HepG2 (cell line): ENCODE results near the gene GZF1. TPM values are rescaled to one million over a fixed set of nuclear protein-coding genes. Genes with fewer than 3 reads are reported as not detected.

Experiments
- AFF4 ChIP-seq: sonication (generic); formaldehyde crosslinking; IDR thresholded peaks from 2 replicates; pipeline ENCODE4 v1.4.0; 2020; ENCODE audit warnings: missing genetic modification reagents
- GFI1 ChIP-seq: sonication (generic); formaldehyde crosslinking; IDR thresholded peaks from 2 replicates; pipeline ENCODE4 v1.5.0; 2020; ENCODE audit warnings: missing genetic modification reagents, mild to moderate bottlenecking, borderline replicate concordance
- HOXA9 ChIP-seq: sonication (generic); formaldehyde crosslinking; IDR thresholded peaks from 2 replicates; pipeline ENCODE4 v1.8.1; 2022; ENCODE audit warnings: missing genetic modification reagents, mild to moderate bottlenecking, moderate library complexity, borderline replicate concordance
- KLF16 ChIP-seq, 2 experiments: sonication (generic) in 1 of 2; formaldehyde crosslinking in 1 of 2; IDR thresholded peaks; 2 replicates each; pipeline versions ENCODE4 v1.6.1 to v1.8.0; 2016 to 2023; ENCODE audit warnings: missing genetic modification reagents in 2 of 2, missing compliant biosample characterization in 1 of 2
- KLF9 ChIP-seq: IDR thresholded peaks from 2 replicates; pipeline ENCODE4 v1.6.1; 2016; ENCODE audit warnings: low read depth
- SALL1 ChIP-seq: sonication (generic); formaldehyde crosslinking; IDR thresholded peaks from 2 replicates; pipeline ENCODE4 v1.8.0; 2022; ENCODE audit warnings: mild to moderate bottlenecking, missing genetic modification reagents
- SIX4 ChIP-seq: sonication (generic); formaldehyde crosslinking; IDR thresholded peaks from 2 replicates; pipeline ENCODE4 v1.4.0; 2020; ENCODE audit warnings: missing genetic modification reagents
- TAF15 ChIP-seq: fragments of 200-400 bp; formaldehyde crosslinking; IDR thresholded peaks from one replicate; pipeline ENCODE4 v1.6.1; 2018; ENCODE audit warnings: mild to moderate bottlenecking, low read depth, low read length; ENCODE audit not compliant: poor library complexity, severe bottlenecking
- TOE1 ChIP-seq: sonication (generic); formaldehyde crosslinking; IDR thresholded peaks from 2 replicates; pipeline ENCODE4 v1.4.0; 2020; ENCODE audit warnings: mild to moderate bottlenecking, missing genetic modification reagents
- ZNF143 ChIP-seq: sonication (generic); formaldehyde crosslinking; IDR thresholded peaks from 2 replicates; pipeline ENCODE4 v1.4.0; 2020; ENCODE audit warnings: missing genetic modification reagents
- ZNF18 ChIP-seq: sonication (generic); formaldehyde crosslinking; IDR thresholded peaks from 2 replicates; pipeline ENCODE4 v1.8.0; 2022; ENCODE audit warnings: mild to moderate bottlenecking, missing genetic modification reagents; ENCODE audit not compliant: insufficient replicate concordance
- ZNF256 ChIP-seq: sonication (generic); formaldehyde crosslinking; conservative IDR thresholded peaks from 2 replicates; pipeline ENCODE4 v1.4.0; 2020; ENCODE audit warnings: missing genetic modification reagents
- ZNF331 ChIP-seq: sonication (generic); formaldehyde crosslinking; IDR thresholded peaks from 2 replicates; pipeline ENCODE4 v1.4.0; 2020; ENCODE audit warnings: missing genetic modification reagents
- ZNF431 ChIP-seq: sonication (generic); formaldehyde crosslinking; IDR thresholded peaks from 2 replicates; pipeline ENCODE4 v1.9.0; 2022; ENCODE audit warnings: missing genetic modification reagents, low read depth, mild to moderate bottlenecking, borderline replicate concordance
- ZNF549 ChIP-seq: sonication (generic); formaldehyde crosslinking; IDR thresholded peaks from 2 replicates; pipeline ENCODE4 v1.5.0; 2020; ENCODE audit warnings: missing genetic modification reagents
- ZSCAN9 ChIP-seq: IDR thresholded peaks from 2 replicates; pipeline ENCODE4 v1.6.1; 2016; ENCODE audit warnings: borderline replicate concordance
- polyA plus RNA-seq, 8 experiments: library from polyadenylated mRNA; depleted of rRNA in 3 of 8; stranded (reverse) in 7 of 8; unstranded in 1 of 8; fragments of >200 nt; fragmentation: Illumina TruSeq in 4 of 8; extraction: Trizol in 4 of 8; gene quantifications; 2 replicates each; pipeline versions ENCODE4 v1.2.1 to v1.2.3, GENCODE V29; 2011 to 2016; ENCODE audit warnings: low read depth in 4 of 8, missing spikeins in 1 of 8, mixed read lengths in 1 of 8; ENCODE audit not compliant: insufficient read depth in 1 of 8
- total RNA-seq, 5 experiments: library from RNA; depleted of rRNA; stranded (reverse); fragments of >200 nt; fragmentation: Illumina TruSeq; extraction: Trizol; gene quantifications; 2 replicates each; pipeline ENCODE4 v1.2.3, GENCODE V29; 2016; ENCODE audit warnings: low read depth in 1 of 5
- TF ChIP-seq, protein P1 (sequence below): IDR thresholded peaks from 2 replicates; pipeline ENCODE4 v1.4.0; 2020; ENCODE audit warnings: mild to moderate bottlenecking, missing genetic modification reagents
- TF ChIP-seq, protein P2 (sequence below): sonication (generic); formaldehyde crosslinking; IDR thresholded peaks from 2 replicates; pipeline ENCODE4 v1.4.0; 2020; ENCODE audit warnings: mild to moderate bottlenecking, missing genetic modification reagents

Gene GZF1
- total and polyA plus RNA-seq, 2 of the 13 experiments (the other 11 are each of a cell fraction or from before 2014, with no cell fraction given), result 16.9 to 26.0 TPM

- TF ChIP-seq, protein P1, sequence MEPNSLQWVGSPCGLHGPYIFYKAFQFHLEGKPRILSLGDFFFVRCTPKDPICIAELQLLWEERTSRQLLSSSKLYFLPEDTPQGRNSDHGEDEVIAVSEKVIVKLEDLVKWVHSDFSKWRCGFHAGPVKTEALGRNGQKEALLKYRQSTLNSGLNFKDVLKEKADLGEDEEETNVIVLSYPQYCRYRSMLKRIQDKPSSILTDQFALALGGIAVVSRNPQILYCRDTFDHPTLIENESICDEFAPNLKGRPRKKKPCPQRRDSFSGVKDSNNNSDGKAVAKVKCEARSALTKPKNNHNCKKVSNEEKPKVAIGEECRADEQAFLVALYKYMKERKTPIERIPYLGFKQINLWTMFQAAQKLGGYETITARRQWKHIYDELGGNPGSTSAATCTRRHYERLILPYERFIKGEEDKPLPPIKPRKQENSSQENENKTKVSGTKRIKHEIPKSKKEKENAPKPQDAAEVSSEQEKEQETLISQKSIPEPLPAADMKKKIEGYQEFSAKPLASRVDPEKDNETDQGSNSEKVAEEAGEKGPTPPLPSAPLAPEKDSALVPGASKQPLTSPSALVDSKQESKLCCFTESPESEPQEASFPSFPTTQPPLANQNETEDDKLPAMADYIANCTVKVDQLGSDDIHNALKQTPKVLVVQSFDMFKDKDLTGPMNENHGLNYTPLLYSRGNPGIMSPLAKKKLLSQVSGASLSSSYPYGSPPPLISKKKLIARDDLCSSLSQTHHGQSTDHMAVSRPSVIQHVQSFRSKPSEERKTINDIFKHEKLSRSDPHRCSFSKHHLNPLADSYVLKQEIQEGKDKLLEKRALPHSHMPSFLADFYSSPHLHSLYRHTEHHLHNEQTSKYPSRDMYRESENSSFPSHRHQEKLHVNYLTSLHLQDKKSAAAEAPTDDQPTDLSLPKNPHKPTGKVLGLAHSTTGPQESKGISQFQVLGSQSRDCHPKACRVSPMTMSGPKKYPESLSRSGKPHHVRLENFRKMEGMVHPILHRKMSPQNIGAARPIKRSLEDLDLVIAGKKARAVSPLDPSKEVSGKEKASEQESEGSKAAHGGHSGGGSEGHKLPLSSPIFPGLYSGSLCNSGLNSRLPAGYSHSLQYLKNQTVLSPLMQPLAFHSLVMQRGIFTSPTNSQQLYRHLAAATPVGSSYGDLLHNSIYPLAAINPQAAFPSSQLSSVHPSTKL (CRISPR knock-in tag), result peak; percentile 46; the same call in 1 of the 2 replicates
- no peak for TF ChIP-seq ZNF431 (CRISPR knock-in tag)
- TF ChIP-seq, protein P2, sequence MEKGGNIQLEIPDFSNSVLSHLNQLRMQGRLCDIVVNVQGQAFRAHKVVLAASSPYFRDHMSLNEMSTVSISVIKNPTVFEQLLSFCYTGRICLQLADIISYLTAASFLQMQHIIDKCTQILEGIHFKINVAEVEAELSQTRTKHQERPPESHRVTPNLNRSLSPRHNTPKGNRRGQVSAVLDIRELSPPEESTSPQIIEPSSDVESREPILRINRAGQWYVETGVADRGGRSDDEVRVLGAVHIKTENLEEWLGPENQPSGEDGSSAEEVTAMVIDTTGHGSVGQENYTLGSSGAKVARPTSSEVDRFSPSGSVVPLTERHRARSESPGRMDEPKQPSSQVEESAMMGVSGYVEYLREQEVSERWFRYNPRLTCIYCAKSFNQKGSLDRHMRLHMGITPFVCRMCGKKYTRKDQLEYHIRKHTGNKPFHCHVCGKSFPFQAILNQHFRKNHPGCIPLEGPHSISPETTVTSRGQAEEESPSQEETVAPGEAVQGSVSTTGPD (CRISPR knock-in tag), result no peak
- no peak for TF ChIP-seq AFF4 (CRISPR knock-in tag)
- TF ChIP-seq ZNF256 (CRISPR knock-in tag), result no peak
- TF ChIP-seq ZNF331 (CRISPR knock-in tag), result no peak
- TF ChIP-seq SALL1 (CRISPR knock-in tag), result peak; percentile 49; the same call in 1 of the 2 replicates
- no peak for TF ChIP-seq ZNF143 (CRISPR knock-in tag)
- no peak for TF ChIP-seq TOE1
- TF ChIP-seq ZSCAN9 (CRISPR knock-in tag), result 0 out of 2 replicates have a peak, but pooled peaks have one; percentile 12
- no peak for TF ChIP-seq ZNF549
- TF ChIP-seq SIX4 (CRISPR knock-in tag), result no peak
- TF ChIP-seq GFI1, result no peak
- peak; percentile 8 for TF ChIP-seq ZNF18 (CRISPR knock-in tag)
- no peak for TF ChIP-seq KLF16 (CRISPR knock-in tag; IDR thresholded peaks at IDR 0.05)
- 0 out of 2 replicates have a peak, but pooled peaks have one; percentile 58 for TF ChIP-seq HOXA9 (CRISPR knock-in tag)
- TF ChIP-seq KLF9, result 0 out of 2 replicates have a peak, but pooled peaks have one; percentile 13
- TF ChIP-seq TAF15, result no peak
Observed at GRCh38 chr20:23419995-23420901, 58.3 kb downstream of the GZF1 start (continued).
